Heart left ventricle (tissue), 13 donors: ENCODE data around the gene MIDN.

Experiments
- POLR2A ChIP-seq, 2 donors: fragments of 450-650 bp; IDR thresholded peaks; one replicate each; pipeline ENCODE4 v1.6.1; 2017; ENCODE audit warnings: antibody characterized with exemption in 2 of 2, mild to moderate bottlenecking in 2 of 2, moderate library complexity in 2 of 2
- TF ChIP-seq, protein P1 (sequence below), 12 donors: fragments of 200-600 bp; sonication (generic) in 4 of 12; IDR thresholded peaks; one replicate each; pipeline versions ENCODE4 v1.5.0 to v1.8.0; 2018 to 2022; ENCODE audit warnings: antibody characterized with exemption in 12 of 12, mild to moderate bottlenecking in 5 of 12
- donor health status: ischemic (EF 13 %, LVEDD 7.1; RV severe dilation, severe dysfunction).
- donor health status: DM: no; HTN: yes; CAD: no.
- donor health status: DM: no; HTN: no; CAD: no.
- donor health status: ischemic (EF 25% LVEDD 6.9; RV normal size, moderate dysfunction).
- donor health status: ischemic (EF 25% LVEDD 5.7; RV mildly dilated, moderate dysfunction).
- donor health status: ischemic (EF 35%, LVEDD 5.7; RV mildly dilated, moderate dysfunction).
- donor health status: nonischemic (EF 11% LVEDD 7.7; RV severe dilation, severe dysfunction).
- donor health status: DM: yes; HTN: yes; CAD: no.
- donor health status: PGD.
- donor health status: ischemic (EF 29% LVEDD 5.4; RV normal size, mild dysfunction).
- donor health status: nonischemic (EF 23%, LVEDD 6.1; RV moderate dilation, normal function).

DNA sequence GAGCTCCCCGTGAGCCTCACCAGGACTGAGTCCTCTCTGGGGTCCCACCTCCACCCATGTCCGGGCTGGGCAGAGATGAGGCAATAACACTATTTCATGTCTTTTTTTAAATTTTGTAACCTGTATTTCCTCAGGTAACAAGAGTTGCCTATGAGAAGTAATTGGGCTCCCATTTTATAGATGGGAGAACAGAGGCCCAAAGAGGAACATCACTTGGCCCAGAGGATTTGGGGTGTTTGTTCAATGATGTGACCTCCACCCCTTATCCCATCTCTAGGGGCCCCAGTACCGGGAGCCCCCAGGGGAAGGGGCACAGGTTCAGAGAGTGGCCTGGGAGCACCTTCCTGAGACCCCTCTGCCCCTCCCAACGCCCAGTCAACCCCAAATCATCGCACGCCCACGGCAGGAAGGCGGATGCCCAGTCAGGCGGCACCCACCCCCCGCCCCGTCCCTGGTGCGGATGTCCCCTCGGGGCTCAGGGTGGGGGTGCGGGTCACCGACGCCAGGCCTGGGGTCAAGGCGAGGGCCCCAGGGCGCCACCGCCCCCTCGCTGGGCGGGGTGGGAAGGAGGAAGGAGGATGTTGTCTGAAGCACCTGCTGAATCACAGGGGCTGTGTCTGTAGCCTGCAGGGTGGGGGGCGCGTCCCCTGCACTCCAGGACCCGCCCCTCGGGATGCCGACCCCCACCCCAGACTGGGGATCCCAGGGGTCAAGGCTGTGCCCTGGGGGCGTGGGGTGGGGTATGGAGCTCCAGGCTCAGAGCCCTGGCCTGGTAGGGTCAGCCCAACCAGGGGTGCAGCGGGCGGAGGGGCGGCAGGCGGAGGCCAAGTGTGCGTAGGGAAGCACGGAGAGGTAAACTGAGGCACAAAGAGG is 11.7 kb downstream of the MIDN start:
- TF ChIP-seq, protein P1, sequence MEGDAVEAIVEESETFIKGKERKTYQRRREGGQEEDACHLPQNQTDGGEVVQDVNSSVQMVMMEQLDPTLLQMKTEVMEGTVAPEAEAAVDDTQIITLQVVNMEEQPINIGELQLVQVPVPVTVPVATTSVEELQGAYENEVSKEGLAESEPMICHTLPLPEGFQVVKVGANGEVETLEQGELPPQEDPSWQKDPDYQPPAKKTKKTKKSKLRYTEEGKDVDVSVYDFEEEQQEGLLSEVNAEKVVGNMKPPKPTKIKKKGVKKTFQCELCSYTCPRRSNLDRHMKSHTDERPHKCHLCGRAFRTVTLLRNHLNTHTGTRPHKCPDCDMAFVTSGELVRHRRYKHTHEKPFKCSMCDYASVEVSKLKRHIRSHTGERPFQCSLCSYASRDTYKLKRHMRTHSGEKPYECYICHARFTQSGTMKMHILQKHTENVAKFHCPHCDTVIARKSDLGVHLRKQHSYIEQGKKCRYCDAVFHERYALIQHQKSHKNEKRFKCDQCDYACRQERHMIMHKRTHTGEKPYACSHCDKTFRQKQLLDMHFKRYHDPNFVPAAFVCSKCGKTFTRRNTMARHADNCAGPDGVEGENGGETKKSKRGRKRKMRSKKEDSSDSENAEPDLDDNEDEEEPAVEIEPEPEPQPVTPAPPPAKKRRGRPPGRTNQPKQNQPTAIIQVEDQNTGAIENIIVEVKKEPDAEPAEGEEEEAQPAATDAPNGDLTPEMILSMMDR (IDR thresholded peaks at IDR 0.05) = no peak
- TF ChIP-seq POLR2A (IDR thresholded peaks at IDR 0.05) = no peak
